HEK293 (cell line): ENCODE data around the gene ZNF76.

Experiments used
- CTCF ChIP-seq: fragments of 450-650 bp; formaldehyde crosslinking; IDR thresholded peaks from 2 replicates; pipeline ENCODE4 v1.5.1; 2016; ENCODE audit warnings: missing biosample characterization, missing genetic modification characterization
- SP2 ChIP-seq: fragments of 450-650 bp; formaldehyde crosslinking; IDR thresholded peaks from 2 replicates; pipeline ENCODE4 v1.5.1; 2016; ENCODE audit warnings: missing biosample characterization, missing genetic modification characterization
- ZBTB17 ChIP-seq: fragments of 450-650 bp; formaldehyde crosslinking; IDR thresholded peaks from 2 replicates; pipeline ENCODE4 v1.5.1; 2016; ENCODE audit warnings: missing biosample characterization, missing genetic modification characterization
- ZNF23 ChIP-seq: fragments of 450-650 bp; formaldehyde crosslinking; IDR thresholded peaks from 2 replicates; pipeline ENCODE4 v1.5.1; 2016; ENCODE audit warnings: missing biosample characterization, missing genetic modification characterization, borderline replicate concordance
- ZNF280D ChIP-seq: fragments of 450-650 bp; formaldehyde crosslinking; IDR thresholded peaks from 2 replicates; pipeline ENCODE4 v1.5.1; 2016; ENCODE audit warnings: missing biosample characterization, missing genetic modification characterization
- ZNF837 ChIP-seq: fragments of 450-650 bp; formaldehyde crosslinking; IDR thresholded peaks from 2 replicates; pipeline ENCODE4 v1.5.1; 2016; ENCODE audit warnings: missing biosample characterization, missing genetic modification characterization
- TF ChIP-seq, protein P1 (sequence below): fragments of 450-650 bp; formaldehyde crosslinking; IDR thresholded peaks from 2 replicates; pipeline ENCODE4 v1.5.1; 2016; ENCODE audit warnings: missing biosample characterization, missing genetic modification characterization, borderline replicate concordance

DNA sequence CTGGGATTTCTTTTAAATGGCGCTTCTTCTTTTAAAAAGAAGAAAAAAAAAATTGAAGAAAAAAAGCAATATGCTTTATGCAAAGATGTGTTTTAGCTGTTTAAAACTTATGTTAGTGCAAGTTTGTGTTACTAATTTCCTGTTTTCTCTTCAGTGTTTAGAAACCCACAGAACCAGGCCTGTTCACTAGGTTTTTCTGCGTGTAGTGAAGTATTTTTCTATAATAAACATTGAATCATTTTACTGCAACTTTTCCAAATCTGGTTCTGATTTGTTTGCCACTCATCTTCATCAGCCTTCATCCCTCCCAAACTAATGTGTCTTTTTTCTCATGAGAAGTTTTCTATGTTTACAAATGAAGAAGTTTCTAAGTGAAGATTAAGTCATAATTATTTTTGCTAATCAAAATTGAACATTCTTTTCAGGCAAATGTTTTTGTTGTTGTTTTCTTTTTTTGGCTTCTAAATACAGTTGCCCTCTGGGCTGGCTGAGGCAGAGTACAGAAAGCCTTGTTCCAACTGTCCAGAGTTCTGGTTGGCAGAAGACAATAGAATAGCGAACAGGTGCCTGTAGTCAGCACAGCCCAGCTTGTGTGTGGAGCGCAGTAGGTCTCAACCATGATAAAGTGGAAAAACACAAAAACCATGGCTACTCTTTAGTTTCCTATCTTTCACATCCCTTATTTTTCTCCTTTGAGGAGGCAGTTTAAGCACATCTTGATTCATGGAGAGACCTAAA lies 14.5 kb downstream of the ZNF76 start:
- TF ChIP-seq CTCF (tag by site-specific recombination) (no peak), ZNF280D (tag by site-specific recombination) (no peak), SP2 (tag by site-specific recombination) (no peak), ZNF23 (tag by site-specific recombination) (no peak), ZBTB17 (tag by site-specific recombination) (no peak), ZNF837 (tag by site-specific recombination) (no peak)
- TF ChIP-seq, protein P1, sequence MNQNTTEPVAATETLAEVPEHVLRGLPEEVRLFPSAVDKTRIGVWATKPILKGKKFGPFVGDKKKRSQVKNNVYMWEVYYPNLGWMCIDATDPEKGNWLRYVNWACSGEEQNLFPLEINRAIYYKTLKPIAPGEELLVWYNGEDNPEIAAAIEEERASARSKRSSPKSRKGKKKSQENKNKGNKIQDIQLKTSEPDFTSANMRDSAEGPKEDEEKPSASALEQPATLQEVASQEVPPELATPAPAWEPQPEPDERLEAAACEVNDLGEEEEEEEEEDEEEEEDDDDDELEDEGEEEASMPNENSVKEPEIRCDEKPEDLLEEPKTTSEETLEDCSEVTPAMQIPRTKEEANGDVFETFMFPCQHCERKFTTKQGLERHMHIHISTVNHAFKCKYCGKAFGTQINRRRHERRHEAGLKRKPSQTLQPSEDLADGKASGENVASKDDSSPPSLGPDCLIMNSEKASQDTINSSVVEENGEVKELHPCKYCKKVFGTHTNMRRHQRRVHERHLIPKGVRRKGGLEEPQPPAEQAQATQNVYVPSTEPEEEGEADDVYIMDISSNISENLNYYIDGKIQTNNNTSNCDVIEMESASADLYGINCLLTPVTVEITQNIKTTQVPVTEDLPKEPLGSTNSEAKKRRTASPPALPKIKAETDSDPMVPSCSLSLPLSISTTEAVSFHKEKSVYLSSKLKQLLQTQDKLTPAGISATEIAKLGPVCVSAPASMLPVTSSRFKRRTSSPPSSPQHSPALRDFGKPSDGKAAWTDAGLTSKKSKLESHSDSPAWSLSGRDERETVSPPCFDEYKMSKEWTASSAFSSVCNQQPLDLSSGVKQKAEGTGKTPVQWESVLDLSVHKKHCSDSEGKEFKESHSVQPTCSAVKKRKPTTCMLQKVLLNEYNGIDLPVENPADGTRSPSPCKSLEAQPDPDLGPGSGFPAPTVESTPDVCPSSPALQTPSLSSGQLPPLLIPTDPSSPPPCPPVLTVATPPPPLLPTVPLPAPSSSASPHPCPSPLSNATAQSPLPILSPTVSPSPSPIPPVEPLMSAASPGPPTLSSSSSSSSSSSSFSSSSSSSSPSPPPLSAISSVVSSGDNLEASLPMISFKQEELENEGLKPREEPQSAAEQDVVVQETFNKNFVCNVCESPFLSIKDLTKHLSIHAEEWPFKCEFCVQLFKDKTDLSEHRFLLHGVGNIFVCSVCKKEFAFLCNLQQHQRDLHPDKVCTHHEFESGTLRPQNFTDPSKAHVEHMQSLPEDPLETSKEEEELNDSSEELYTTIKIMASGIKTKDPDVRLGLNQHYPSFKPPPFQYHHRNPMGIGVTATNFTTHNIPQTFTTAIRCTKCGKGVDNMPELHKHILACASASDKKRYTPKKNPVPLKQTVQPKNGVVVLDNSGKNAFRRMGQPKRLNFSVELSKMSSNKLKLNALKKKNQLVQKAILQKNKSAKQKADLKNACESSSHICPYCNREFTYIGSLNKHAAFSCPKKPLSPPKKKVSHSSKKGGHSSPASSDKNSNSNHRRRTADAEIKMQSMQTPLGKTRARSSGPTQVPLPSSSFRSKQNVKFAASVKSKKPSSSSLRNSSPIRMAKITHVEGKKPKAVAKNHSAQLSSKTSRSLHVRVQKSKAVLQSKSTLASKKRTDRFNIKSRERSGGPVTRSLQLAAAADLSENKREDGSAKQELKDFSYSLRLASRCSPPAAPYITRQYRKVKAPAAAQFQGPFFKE (tag by site-specific recombination), result no peak
